Transverse colon (tissue), 4 donors: ENCODE data around the gene HILPDA. TPM values are rescaled to one million over a fixed set of nuclear protein-coding genes. Genes with fewer than 3 reads are reported as not detected.

Source experiments
- DNase-seq: peaks from one replicate; pipeline ENCODE4 v3.0.0-alpha.2; 2019
- H3K27ac ChIP-seq, 4 donors: fragments of 200-600 bp; sonication (generic); 2 replicates each; pipeline ENCODE4 v1.5.1; 2016 to 2018; ENCODE audit warnings: inconsistent platforms in 4 of 4
- H3K27me3 ChIP-seq: fragments of 200-600 bp; sonication (generic); 2 replicates; pipeline ENCODE4 v1.5.1; 2017; ENCODE audit warnings: inconsistent platforms
- H3K36me3 ChIP-seq, 4 donors: fragments of 200-600 bp; sonication (generic); 2 replicates each; pipeline ENCODE4 v1.5.1; 2017 to 2019; ENCODE audit warnings: inconsistent platforms in 4 of 4
- H3K4me1 ChIP-seq, 4 donors: fragments of 200-600 bp; sonication (generic); 2 replicates each; pipeline ENCODE4 v1.5.1; 2017 to 2020; ENCODE audit warnings: inconsistent platforms in 4 of 4
- H3K4me3 ChIP-seq, 4 donors: fragments of 200-600 bp; sonication (generic); 1 replicate in 1 of 4; 2 replicates in 3 of 4; pipeline versions ENCODE4 v1.5.1 to v1.6.1; 2017 to 2019; ENCODE audit warnings: inconsistent platforms in 4 of 4
- H3K9me3 ChIP-seq, 2 donors: fragments of 200-600 bp; sonication (generic); 2 replicates each; pipeline ENCODE4 v1.5.1; 2017 to 2019; ENCODE audit warnings: inconsistent platforms in 2 of 2
- EP300 ChIP-seq: sonication (generic); formaldehyde crosslinking; IDR thresholded peaks from one replicate; pipeline ENCODE4 v1.6.1; 2017; ENCODE audit warnings: antibody characterized with exemption, low read depth
- POLR2A ChIP-seq: fragments of 450-650 bp; IDR thresholded peaks from one replicate; pipeline ENCODE4 v1.6.1; 2016; ENCODE audit warnings: antibody characterized with exemption, mild to moderate bottlenecking, moderate library complexity
- POLR2AphosphoS5 ChIP-seq, 3 donors: sonication (generic); formaldehyde crosslinking; IDR thresholded peaks; one replicate each; pipeline ENCODE4 v1.6.1; 2016; ENCODE audit warnings: antibody characterized with exemption in 3 of 3
- WGBS, 2 donors: methylation state at CpG; one replicate each; pipeline ENCODE4 v1.1.5; 2018; ENCODE audit warnings: low coverage in 1 of 2; 5-methylcytosine and 5-hydroxymethylcytosine counted together
- in situ Hi-C, 4 donors: fragments of 200-750 bp; cut with MboI; loops; one replicate each; pipeline versions ENCODE4 v1.15.0 to v1.15.1; 2017; ENCODE audit warnings: low sequenced_read_pairs in 3 of 4, low pct_ligation_motif_present in 1 of 4, low pct_unique_long_range_greater_than_20kb in 1 of 4
- intact Hi-C: fragments of 100-400 bp; cut with DNase I; formaldehyde crosslinking; loops from one replicate; pipeline ENCODE4 v1.15.1; 2023; ENCODE audit warnings: low total_unique reads
- total RNA-seq, 4 donors: library from RNA; depleted of rRNA; stranded (reverse); fragments of >200 nt; gene quantifications; one replicate each; pipeline ENCODE4 v1.1.0, GENCODE V29; 2016
- TF ChIP-seq, protein P1 (sequence below), 5 experiments: fragments of 200-600 bp in 3 of 5; fragments of 450-650 bp in 2 of 5; sonication (generic) in 3 of 5; IDR thresholded peaks; 1 replicate in 2 of 5; 2 replicates in 3 of 5; pipeline ENCODE4 v1.5.1; 2016 to 2017; ENCODE audit warnings: antibody characterized with exemption in 5 of 5, inconsistent platforms in 3 of 5, mild to moderate bottlenecking in 2 of 5, moderate library complexity in 1 of 5

Gene HILPDA
- total RNA-seq, 4 donors from 2014 or later = 5.3 to 35.5 (median 5.9) TPM; not detected in 1

- no peak overlapping the region for H3K27ac ChIP-seq
- no peaks in the 10 kb centered on the region for H3K9me3 ChIP-seq
- peaks cover 0 to 7% (median 2%) of the 10 kb centered on the region in 4 donors for H3K4me1 ChIP-seq
- H3K4me3 ChIP-seq = no peak overlapping the region
- no peaks in the 10 kb centered on the region for H3K36me3 ChIP-seq
- WGBS, 2 donors = 68 to 80% methylated on average over 1 to 2 of the region's 2 CpGs
- TF ChIP-seq POLR2AphosphoS5 (IDR thresholded peaks at IDR 0.05) (no peak), EP300 (no peak), POLR2A (no peak)
- TF ChIP-seq, protein P1, sequence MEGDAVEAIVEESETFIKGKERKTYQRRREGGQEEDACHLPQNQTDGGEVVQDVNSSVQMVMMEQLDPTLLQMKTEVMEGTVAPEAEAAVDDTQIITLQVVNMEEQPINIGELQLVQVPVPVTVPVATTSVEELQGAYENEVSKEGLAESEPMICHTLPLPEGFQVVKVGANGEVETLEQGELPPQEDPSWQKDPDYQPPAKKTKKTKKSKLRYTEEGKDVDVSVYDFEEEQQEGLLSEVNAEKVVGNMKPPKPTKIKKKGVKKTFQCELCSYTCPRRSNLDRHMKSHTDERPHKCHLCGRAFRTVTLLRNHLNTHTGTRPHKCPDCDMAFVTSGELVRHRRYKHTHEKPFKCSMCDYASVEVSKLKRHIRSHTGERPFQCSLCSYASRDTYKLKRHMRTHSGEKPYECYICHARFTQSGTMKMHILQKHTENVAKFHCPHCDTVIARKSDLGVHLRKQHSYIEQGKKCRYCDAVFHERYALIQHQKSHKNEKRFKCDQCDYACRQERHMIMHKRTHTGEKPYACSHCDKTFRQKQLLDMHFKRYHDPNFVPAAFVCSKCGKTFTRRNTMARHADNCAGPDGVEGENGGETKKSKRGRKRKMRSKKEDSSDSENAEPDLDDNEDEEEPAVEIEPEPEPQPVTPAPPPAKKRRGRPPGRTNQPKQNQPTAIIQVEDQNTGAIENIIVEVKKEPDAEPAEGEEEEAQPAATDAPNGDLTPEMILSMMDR (IDR thresholded peaks at IDR 0.05) = no peak
- intact Hi-C loops (no loop called here), in situ Hi-C loops (no loop called here)
- no peaks in the 10 kb centered on the region for H3K27me3 ChIP-seq
- no peak for DNase-seq
These were observed 23.9 kb upstream of the HILPDA start for GRCh38 chr7:128431754-128432153.

DNA sequence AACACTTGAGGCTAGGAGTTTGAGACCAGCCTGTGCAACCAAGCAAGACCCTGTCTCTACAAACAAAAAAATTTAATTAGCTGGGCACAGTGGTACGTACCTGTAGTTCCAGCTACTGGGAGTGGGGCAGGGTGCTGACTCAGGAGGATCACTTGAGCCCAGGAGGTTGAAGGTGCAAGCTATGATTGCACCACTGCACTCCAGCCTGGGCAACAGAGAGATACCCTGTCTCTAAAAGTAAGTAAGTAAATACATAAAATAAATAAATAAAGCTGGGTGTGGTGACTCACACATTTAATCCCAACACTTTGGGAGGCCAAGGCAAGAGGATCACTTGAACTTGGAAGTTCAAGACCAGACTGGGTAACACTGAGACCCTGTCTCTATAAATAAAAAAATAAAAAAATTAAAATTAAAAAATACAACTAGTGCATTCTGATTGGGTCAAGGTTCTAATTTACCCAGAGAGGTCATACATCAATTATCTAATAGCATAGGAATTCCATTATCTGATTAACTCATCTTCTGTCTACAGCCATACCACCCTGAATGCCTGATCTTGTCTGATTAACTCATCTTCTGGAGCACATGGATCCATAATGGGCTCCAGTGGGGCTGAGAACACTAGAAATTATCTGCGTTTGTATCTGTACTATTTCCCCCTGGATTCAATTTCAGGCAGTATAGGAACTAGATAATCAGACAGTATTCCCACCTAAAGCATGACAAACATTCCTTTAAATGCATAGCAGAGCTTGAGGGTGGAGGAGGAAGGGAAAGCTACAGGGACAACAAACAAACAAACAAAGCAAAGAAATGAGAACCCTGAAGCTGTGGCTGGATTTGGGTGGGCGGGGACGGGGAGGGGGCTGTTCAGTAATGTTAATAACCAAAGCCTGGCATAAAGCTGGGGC lies 21.0 kb upstream of the HILPDA start:
- TF ChIP-seq POLR2AphosphoS5 (IDR thresholded peaks at IDR 0.05) = no peak
- no peak for TF ChIP-seq POLR2A
- TF ChIP-seq EP300 = no peak
- TF ChIP-seq, protein P1 (IDR thresholded peaks at IDR 0.05) = no peak
- in situ Hi-C loops (no loop called here), intact Hi-C loops (no loop called here)

GRCh38 chr7:128435327-128435686 lies 20.4 kb upstream of the HILPDA start:
- intact Hi-C loops = no loop called here
- no peaks in the 10 kb centered on the region for H3K27me3 ChIP-seq
- WGBS, 2 donors = 48 to 61% methylated on average over 3 of the region's 3 CpGs
- H3K9me3 ChIP-seq = no peaks in the 10 kb centered on the region
- H3K27ac ChIP-seq = no peak overlapping the region
- TF ChIP-seq, protein P1 (IDR thresholded peaks at IDR 0.05) = no peak
- no peak for TF ChIP-seq EP300
- peaks cover 0 to 7% (median 0%) of the 10 kb centered on the region in 4 donors for H3K4me1 ChIP-seq
- no peaks in the 10 kb centered on the region for H3K36me3 ChIP-seq
- H3K4me3 ChIP-seq = no peak overlapping the region
- in situ Hi-C loops = no loop called here
- DNase-seq = no peak

More for the DNA sequence above, 21.0 kb upstream of the HILPDA start:
- H3K4me3 ChIP-seq = no peak overlapping the region
- H3K27ac ChIP-seq = no peak overlapping the region
- no peaks in the 10 kb centered on the region for H3K36me3 ChIP-seq
- WGBS, 2 donors = 23 to 70% methylated on average over 2 to 4 of the region's 4 CpGs
- H3K9me3 ChIP-seq = no peaks in the 10 kb centered on the region
- no peak for DNase-seq
- H3K4me1 ChIP-seq = peaks cover 0 to 7% (median 0%) of the 10 kb centered on the region in 4 donors
- H3K27me3 ChIP-seq = no peaks in the 10 kb centered on the region

DNA sequence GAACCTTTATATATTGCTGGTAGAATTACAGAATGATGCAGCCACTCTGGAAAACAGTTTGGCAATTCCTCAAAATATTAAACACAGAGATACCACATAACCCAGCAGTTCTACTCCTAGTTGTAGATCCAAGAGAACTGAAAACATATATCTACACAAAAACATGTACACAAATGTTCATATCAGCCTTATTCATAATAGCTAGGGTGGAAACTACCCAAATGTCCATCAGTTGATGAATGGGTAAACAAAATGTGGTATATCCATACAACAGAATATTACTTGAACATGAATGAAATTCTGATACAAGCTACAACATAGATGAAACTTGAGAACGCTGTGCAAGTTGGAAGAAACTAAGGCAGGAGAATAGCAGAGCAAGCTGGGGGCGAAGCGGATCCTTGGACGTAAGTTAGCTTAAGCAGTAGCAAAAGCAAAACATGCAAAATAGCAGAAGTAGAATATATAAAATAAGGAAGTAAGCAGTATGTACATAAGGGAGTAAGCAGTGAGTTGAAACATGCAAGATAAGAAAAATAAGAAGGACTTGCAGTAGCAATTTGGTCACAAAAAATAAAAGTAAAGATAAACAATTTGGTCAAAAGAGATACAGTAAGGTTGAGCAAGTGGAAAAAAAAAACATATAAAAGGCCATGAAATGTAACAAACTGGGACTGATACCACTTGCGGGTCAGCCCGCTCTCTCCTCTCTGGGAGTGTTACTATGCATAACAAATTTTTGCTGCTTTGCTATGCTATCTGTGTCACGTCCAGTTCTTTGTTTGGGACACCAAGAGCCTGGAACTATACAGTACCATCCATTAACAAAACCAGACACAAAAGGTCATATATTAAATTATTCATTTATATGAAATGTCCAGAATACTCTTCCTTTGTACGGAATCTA lies 18.0 kb upstream of the HILPDA start:
- no peak overlapping the region for H3K27ac ChIP-seq
- H3K4me3 ChIP-seq = no peak overlapping the region
- DNase-seq = no peak
- TF ChIP-seq POLR2A = no peak
- TF ChIP-seq EP300 = no peak
- TF ChIP-seq, protein P1 (IDR thresholded peaks at IDR 0.05) = no peak
- no peak for TF ChIP-seq POLR2AphosphoS5 (IDR thresholded peaks at IDR 0.05)
- H3K4me1 ChIP-seq = peaks cover 0 to 13% (median 6%) of the 10 kb centered on the region in 4 donors
- 71 to 84% methylated on average over 8 of the region's 8 CpGs for WGBS, 2 donors
- intact Hi-C loops (no loop called here), in situ Hi-C loops (no loop called here)
- no peaks in the 10 kb centered on the region for H3K27me3 ChIP-seq
- no peaks in the 10 kb centered on the region for H3K9me3 ChIP-seq
- H3K36me3 ChIP-seq = no peaks in the 10 kb centered on the region
